Neuronal stem cell (in vitro differentiated cells): Measurements from ENCODE around the gene CC2D2A.

ENCODE experiments used
- DNase-seq: peaks from one replicate; pipeline ENCODE4 v3.0.0-alpha.2; 2013; ENCODE audit warnings: low spot score
- H2AFZ ChIP-seq: one replicate; pipeline ENCODE4 v1.6.1; 2013; ENCODE audit warnings: mild to moderate bottlenecking, low read length, inconsistent platforms
- H2AK5ac ChIP-seq: 2 replicates; pipeline ENCODE4 v1.6.1; 2013; ENCODE audit warnings: low read depth, mild to moderate bottlenecking, inconsistent platforms, low read length, moderate library complexity, mixed read lengths
- H2BK120ac ChIP-seq: 2 replicates; pipeline ENCODE4 v1.6.1; 2013; ENCODE audit warnings: low read depth, mild to moderate bottlenecking, inconsistent platforms, low read length, moderate library complexity, mixed read lengths
- H2BK12ac ChIP-seq: one replicate; pipeline ENCODE4 v1.6.1; 2013; ENCODE audit warnings: low read length, inconsistent platforms
- H2BK15ac ChIP-seq: 2 replicates; pipeline ENCODE4 v1.6.1; 2013; ENCODE audit warnings: mild to moderate bottlenecking, low read length, inconsistent platforms, mixed read lengths
- H2BK5ac ChIP-seq: one replicate; pipeline ENCODE4 v1.6.1; 2013; ENCODE audit warnings: inconsistent platforms, mild to moderate bottlenecking, low read length, moderate library complexity
- H3K14ac ChIP-seq: one replicate; pipeline ENCODE4 v1.6.1; 2013; ENCODE audit warnings: low read length, inconsistent platforms
- H3K18ac ChIP-seq: 2 replicates; pipeline ENCODE4 v1.6.1; 2013; ENCODE audit warnings: low read length, inconsistent platforms
- H3K23ac ChIP-seq: 2 replicates; pipeline ENCODE4 v1.6.1; 2013; ENCODE audit warnings: low read depth, mild to moderate bottlenecking, mixed read lengths, low read length, inconsistent platforms; ENCODE audit not compliant: poor library complexity
- H3K27ac ChIP-seq: replicated peaks from 3 replicates; pipeline ENCODE4 v1.5.1; 2013; ENCODE audit warnings: low read length, inconsistent platforms
- H3K27me3 ChIP-seq, 3 experiments: 2 replicates each; pipeline ENCODE4 v1.6.1; 2013; ENCODE audit warnings: low read length in 3 of 3, mild to moderate bottlenecking in 2 of 3, inconsistent platforms in 1 of 3, low read depth in 1 of 3, mixed read lengths in 1 of 3, moderate library complexity in 1 of 3; ENCODE audit not compliant: control insufficient read depth in 3 of 3, insufficient read depth in 3 of 3
- H3K36me3 ChIP-seq, 2 donors: replicated peaks in 1 of 2; 2 replicates each; pipeline ENCODE4 v1.6.1; 2013; ENCODE audit warnings: low read length in 2 of 2; ENCODE audit not compliant: control insufficient read depth in 2 of 2, insufficient read depth in 2 of 2
- H3K4ac ChIP-seq: 2 replicates; pipeline ENCODE4 v1.6.1; 2013; ENCODE audit warnings: inconsistent platforms, mild to moderate bottlenecking, low read length, moderate library complexity
- H3K4me1 ChIP-seq, 2 donors: 1 replicate in 1 of 2; 2 replicates in 1 of 2; pipeline ENCODE4 v1.6.1; 2013; ENCODE audit warnings: low read length in 2 of 2, low read depth in 1 of 2; ENCODE audit not compliant: control insufficient read depth in 2 of 2, insufficient read depth in 1 of 2
- H3K4me2 ChIP-seq: one replicate; pipeline ENCODE4 v1.6.1; 2013; ENCODE audit warnings: mild to moderate bottlenecking, low read length, inconsistent platforms; ENCODE audit not compliant: insufficient read depth, poor library complexity, severe bottlenecking
- H3K4me3 ChIP-seq, 2 donors: 2 replicates each; pipeline ENCODE4 v1.5.1; 2013; ENCODE audit warnings: low read length in 2 of 2, mild to moderate bottlenecking in 2 of 2, inconsistent platforms in 1 of 2, moderate library complexity in 1 of 2
- H3K79me1 ChIP-seq: one replicate; pipeline ENCODE4 v1.6.1; 2013; ENCODE audit warnings: low read depth, mild to moderate bottlenecking, inconsistent platforms, low read length, moderate library complexity
- H3K9ac ChIP-seq: one replicate; pipeline ENCODE4 v1.6.1; 2013; ENCODE audit warnings: mild to moderate bottlenecking, low read depth, low read length, inconsistent platforms; ENCODE audit not compliant: poor library complexity
- H3K9me3 ChIP-seq, 2 donors: replicated peaks in 1 of 2; 2 replicates each; pipeline versions ENCODE3 to v1.6.1; 2013; ENCODE audit warnings: low read length in 2 of 2, mild to moderate bottlenecking in 2 of 2, inconsistent platforms in 1 of 2, low read depth in 1 of 2, mixed read lengths in 1 of 2, moderate library complexity in 1 of 2; ENCODE audit not compliant: control insufficient read depth in 2 of 2, insufficient read depth in 1 of 2
- H4K8ac ChIP-seq: one replicate; pipeline ENCODE4 v1.6.1; 2013; ENCODE audit warnings: low read depth, mild to moderate bottlenecking, inconsistent platforms, low read length, moderate library complexity
- H4K91ac ChIP-seq: one replicate; pipeline ENCODE4 v1.6.1; 2013; ENCODE audit warnings: low read length, low read depth, mild to moderate bottlenecking, inconsistent platforms; ENCODE audit not compliant: poor library complexity
- WGBS, 2 donors: extraction: QIAGEN DNeasy Blood & Tissue Kit; methylation state at CpG; one replicate each; pipeline ENCODE4 v1.1.7; 2013; ENCODE audit warnings: missing lambda C conversion rate in 2 of 2, mixed read lengths in 1 of 2; ENCODE audit not compliant: insufficient read length in 2 of 2, insufficient replicate concordance in 1 of 2; ENCODE audit errors: extremely low coverage in 2 of 2; 5-methylcytosine and 5-hydroxymethylcytosine counted together

The CC2D2A gene

GRCh38 chr4:15434676-15435075 lies 35.0 kb upstream of the CC2D2A start:
- H4K91ac ChIP-seq, result no peak overlapping the region
- no peak overlapping the region for H3K4me2 ChIP-seq
- no peaks in the 10 kb centered on the region for H3K36me3 ChIP-seq
- no CpG with 5 or more reads among the region's 2 CpGs for WGBS, 2 donors
- H3K14ac ChIP-seq, result no peak overlapping the region
- H3K27ac ChIP-seq, result no peak overlapping the region
- H3K79me1 ChIP-seq, result no peaks in the 10 kb centered on the region
- no peak overlapping the region for H2BK15ac ChIP-seq
- H2AK5ac ChIP-seq, result no peak overlapping the region
- no peak overlapping the region for H2BK12ac ChIP-seq
- no peak overlapping the region for H4K8ac ChIP-seq
- H3K9ac ChIP-seq, result no peak overlapping the region
- DNase-seq, result no peak
- H3K27me3 ChIP-seq, result no peaks in the 10 kb centered on the region
- H3K4ac ChIP-seq, result no peak overlapping the region
- no peak overlapping the region for H2AFZ ChIP-seq
- no peaks in the 10 kb centered on the region for H3K9me3 ChIP-seq
- no peak overlapping the region for H2BK120ac ChIP-seq
- H3K18ac ChIP-seq, result no peak overlapping the region
- H2BK5ac ChIP-seq, result no peak overlapping the region
- no peak overlapping the region for H3K23ac ChIP-seq
- no peak overlapping the region for H3K4me3 ChIP-seq
- no peaks in the 10 kb centered on the region for H3K4me1 ChIP-seq

GRCh38 chr4:15436513-15436912 lies 33.2 kb upstream of the CC2D2A start:
- no peak overlapping the region for H3K18ac ChIP-seq
- no peak for DNase-seq
- WGBS, 2 donors, result no CpG with 5 or more reads among the region's 2 CpGs
- no peak overlapping the region for H2BK12ac ChIP-seq
- no peak overlapping the region for H4K91ac ChIP-seq
- H3K4ac ChIP-seq, result no peak overlapping the region
- no peak overlapping the region for H3K23ac ChIP-seq
- H3K4me1 ChIP-seq, result no peaks in the 10 kb centered on the region
- no peaks in the 10 kb centered on the region for H3K27me3 ChIP-seq
- H3K9ac ChIP-seq, result no peak overlapping the region
- no peaks in the 10 kb centered on the region for H3K36me3 ChIP-seq
- no peak overlapping the region for H2AK5ac ChIP-seq
- H2BK5ac ChIP-seq, result no peak overlapping the region
- no peak overlapping the region for H3K14ac ChIP-seq
- H2AFZ ChIP-seq, result no peak overlapping the region
- H2BK15ac ChIP-seq, result no peak overlapping the region
- H3K4me3 ChIP-seq, result no peak overlapping the region
- no peak overlapping the region for H2BK120ac ChIP-seq
- no peak overlapping the region for H4K8ac ChIP-seq
- H3K9me3 ChIP-seq, result no peaks in the 10 kb centered on the region
- no peaks in the 10 kb centered on the region for H3K79me1 ChIP-seq
- no peak overlapping the region for H3K4me2 ChIP-seq
- H3K27ac ChIP-seq, result no peak overlapping the region

- no peak overlapping the region for H2BK15ac ChIP-seq
- no peak overlapping the region for H3K18ac ChIP-seq
- no peak overlapping the region for H4K91ac ChIP-seq
- no peak overlapping the region for H2BK12ac ChIP-seq
- no CpG with 5 or more reads among the region's 2 CpGs for WGBS, 2 donors
- no peaks in the 10 kb centered on the region for H3K79me1 ChIP-seq
- H3K36me3 ChIP-seq, result no peaks in the 10 kb centered on the region
- H3K14ac ChIP-seq, result no peak overlapping the region
- H3K9me3 ChIP-seq, result no peaks in the 10 kb centered on the region
- H3K4ac ChIP-seq, result no peak overlapping the region
- H3K4me1 ChIP-seq, result no peaks in the 10 kb centered on the region
- no peak overlapping the region for H3K4me3 ChIP-seq
- no peak overlapping the region for H3K23ac ChIP-seq
- DNase-seq, result no peak
- H3K4me2 ChIP-seq, result no peak overlapping the region
- no peak overlapping the region for H2BK120ac ChIP-seq
- no peak overlapping the region for H4K8ac ChIP-seq
- no peak overlapping the region for H2BK5ac ChIP-seq
- no peak overlapping the region for H2AK5ac ChIP-seq
- no peak overlapping the region for H2AFZ ChIP-seq
- H3K9ac ChIP-seq, result no peak overlapping the region
- no peak overlapping the region for H3K27ac ChIP-seq
- no peaks in the 10 kb centered on the region for H3K27me3 ChIP-seq
Observed at GRCh38 chr4:15438939-15439524, 30.6 kb upstream of the CC2D2A start.

GRCh38 chr4:15443371-15444160 lies 26.1 kb upstream of the CC2D2A start:
- Histone ChIP-seq H3K18ac (no peak overlapping the region), H4K8ac (no peak overlapping the region), H3K9me3 (no peaks in the 10 kb centered on the region), H2AFZ (no peak overlapping the region), H3K9ac (no peak overlapping the region), H2BK12ac (no peak overlapping the region), H2BK5ac (no peak overlapping the region), H3K4me3 (no peak overlapping the region), H3K23ac (no peak overlapping the region), H3K36me3 (no peaks in the 10 kb centered on the region), H3K4me2 (no peak overlapping the region), H4K91ac (no peak overlapping the region), H3K4ac (no peak overlapping the region), H3K14ac (no peak overlapping the region), H2AK5ac (no peak overlapping the region), H2BK15ac (no peak overlapping the region), H2BK120ac (no peak overlapping the region), H3K27me3 (no peaks in the 10 kb centered on the region), H3K4me1 (no peaks in the 10 kb centered on the region), H3K27ac (no peak overlapping the region), H3K79me1 (no peaks in the 10 kb centered on the region)
- no CpG with 5 or more reads among the region's 2 CpGs for WGBS, 2 donors
- DNase-seq, result no peak
